Stimulated activated CD4-positive, alpha-beta T cell treated with anti-CD3 and anti-CD28 coated beads, Interleukin-12 subunit alpha, Interleukin-12 subunit beta, amount 100 ng/mL, for 4 hours (primary cell): ENCODE measurements around the gene MYH14.
"Not testable (repeated sequence)": the region's sequence is repeated elsewhere in the genome, so short reads cannot be mapped to it uniquely, and the experiment has no call there.

Source experiments
- DNase-seq: peaks from one replicate; pipeline ENCODE4 v3.0.0-alpha.2; 2020

The MYH14 gene

DNA sequence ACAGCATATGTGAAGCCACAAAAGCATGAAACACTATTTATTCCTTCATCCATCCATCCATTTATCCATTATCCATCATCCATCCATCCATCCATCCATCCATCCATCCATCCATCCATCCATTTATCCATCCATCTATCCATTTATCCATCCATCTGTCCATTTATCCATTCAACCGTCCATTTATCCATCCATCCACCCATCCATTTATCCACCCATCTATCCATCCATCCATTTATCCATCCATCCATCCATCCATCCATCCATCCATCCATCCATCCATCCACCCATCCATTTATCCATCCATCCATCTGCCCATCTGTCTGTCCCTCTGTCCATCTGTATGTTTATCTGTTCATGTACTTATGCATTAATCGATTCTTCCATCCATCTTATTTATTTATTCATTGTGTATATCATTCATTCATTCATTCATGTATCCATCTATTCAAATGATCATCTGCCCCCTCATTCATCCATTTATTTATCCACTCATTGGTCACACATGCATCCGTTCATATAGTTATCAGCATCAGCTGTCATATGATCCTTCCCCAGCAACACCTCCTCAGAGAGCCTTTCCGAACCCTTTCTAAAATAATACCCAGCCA is 7.0 kb upstream of the MYH14 start:
- DNase-seq, result no peak

DNA sequence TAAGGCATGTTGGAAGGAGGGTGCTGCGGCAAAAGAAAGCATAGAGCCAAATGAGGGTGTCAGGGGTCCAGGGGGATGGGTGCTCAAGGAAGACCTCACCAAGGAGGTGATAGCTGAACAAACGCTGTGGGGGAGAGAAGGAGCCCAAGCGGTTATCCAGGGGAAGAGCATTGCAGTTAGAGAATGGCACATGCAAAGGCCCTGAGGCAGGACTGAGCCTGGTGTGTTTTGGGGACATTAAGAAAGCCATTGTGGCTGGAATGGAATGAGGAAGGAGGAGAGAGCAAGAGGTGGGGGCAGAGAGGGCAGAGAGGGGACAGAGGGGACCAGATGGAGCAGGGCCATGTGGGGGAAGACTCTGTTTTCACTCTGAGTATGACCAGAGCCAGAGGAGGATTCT is 6.1 kb upstream of the MYH14 start:
- DNase-seq, result no peak

DNA sequence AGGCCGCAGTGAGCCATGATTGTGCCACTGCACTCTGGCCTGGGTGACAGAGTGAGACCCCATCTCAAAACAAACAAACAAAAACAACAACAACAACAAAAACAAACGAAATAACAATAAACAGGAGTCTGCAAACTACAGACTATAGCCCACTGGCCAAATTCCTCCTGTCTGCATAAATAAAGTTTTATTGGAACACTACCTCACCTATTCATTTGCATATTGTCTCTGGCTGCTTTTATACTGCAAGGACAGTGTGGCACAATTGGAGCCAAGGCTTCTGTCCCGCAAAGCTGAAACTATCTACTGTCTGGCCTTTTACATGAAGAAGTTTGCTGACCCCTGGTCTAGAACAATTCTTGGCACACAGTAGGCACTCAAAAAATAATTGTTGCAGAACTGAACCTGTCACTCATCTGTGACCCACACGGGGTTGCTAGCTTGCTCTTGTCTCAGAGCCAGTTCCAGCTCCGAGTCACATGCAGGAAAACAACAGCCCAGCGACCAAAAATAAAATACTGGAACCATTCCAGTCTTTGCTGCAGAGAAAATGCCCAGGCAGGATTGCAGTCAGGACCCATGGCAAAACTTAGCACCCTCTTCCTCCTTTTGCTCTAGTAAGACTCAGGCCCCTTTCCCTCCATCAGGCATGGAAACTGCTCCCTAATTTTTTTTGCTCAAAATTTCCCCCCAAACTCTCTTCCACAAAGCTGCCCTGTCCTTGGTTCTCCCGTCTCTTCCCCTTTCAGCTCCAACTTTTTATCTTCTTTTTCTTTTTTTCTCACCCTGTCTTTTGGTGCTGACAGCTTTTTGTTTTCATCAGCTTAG is 4.8 kb upstream of the MYH14 start:
- DNase-seq, result no peak

DNA sequence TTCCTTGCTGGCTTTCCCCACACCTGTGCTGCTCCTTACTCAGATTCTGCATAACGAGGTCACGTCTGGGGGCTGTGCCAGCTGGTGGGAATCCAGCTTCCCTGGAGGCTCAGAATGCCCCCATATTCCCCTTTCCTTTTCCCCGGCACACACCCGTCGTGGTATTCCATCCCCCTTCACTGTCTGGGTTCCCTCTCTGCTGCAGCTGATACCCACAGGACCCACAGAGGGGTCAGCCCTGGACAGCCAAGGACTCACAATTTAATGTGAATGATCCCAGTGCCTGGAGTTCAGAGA is 4.2 kb upstream of the MYH14 start:
- no peak for DNase-seq

DNA sequence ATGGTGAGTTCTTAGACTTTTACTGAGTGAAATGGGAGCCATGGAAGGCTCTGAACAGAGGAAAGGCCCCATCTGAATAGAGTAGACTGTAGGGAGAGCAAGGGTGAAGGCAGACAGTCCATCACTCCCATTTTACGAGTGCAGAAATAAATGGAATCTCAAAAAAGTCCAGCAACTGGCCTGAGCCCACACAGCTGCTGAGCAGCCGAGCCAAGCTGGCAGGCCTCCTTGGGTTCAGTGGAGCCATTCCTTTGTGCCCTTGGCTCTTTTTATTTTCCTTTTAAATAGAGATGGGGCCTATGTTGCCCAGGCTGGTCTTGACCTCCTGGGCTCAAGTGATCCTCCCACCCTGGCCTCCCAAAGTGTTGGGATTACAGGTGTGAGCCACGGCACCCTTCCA is 1.0 kb upstream of the MYH14 start:
- no peak for DNase-seq

DNA sequence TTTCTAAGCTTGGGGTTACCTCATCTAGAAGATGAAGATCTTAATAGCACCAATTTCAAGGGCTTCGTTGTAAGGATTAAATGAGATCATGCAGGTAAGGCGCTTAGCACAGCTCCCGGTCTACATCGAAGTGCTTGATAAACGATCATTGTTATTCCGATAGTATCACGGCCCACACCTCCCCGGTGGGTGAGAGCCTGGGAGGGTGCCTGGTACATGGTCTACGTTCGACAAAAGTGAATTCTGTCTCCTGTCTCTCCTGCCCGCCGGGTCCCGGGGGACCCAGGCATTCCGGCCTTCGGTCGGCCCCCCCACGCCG is 501 bp upstream of the MYH14 start:
- DNase-seq, result no peak

DNA sequence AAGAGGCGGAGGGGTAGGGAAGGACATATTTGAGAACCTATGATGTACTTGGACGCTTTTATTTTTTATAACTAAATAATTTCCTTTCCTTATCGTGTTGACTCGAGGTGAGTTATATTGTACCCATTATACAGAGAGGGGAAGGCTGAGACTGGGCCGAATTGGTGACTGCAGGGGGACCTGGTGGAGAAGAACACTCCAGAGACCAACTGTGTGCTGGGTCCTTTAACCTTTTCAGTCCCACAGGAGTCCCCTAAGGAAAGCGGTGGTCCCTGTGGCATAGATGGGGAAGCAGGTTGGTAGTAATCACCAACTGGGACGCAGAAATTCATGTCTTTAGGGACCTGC is 633 bp downstream of the MYH14 start:
- no peak for DNase-seq

DNA sequence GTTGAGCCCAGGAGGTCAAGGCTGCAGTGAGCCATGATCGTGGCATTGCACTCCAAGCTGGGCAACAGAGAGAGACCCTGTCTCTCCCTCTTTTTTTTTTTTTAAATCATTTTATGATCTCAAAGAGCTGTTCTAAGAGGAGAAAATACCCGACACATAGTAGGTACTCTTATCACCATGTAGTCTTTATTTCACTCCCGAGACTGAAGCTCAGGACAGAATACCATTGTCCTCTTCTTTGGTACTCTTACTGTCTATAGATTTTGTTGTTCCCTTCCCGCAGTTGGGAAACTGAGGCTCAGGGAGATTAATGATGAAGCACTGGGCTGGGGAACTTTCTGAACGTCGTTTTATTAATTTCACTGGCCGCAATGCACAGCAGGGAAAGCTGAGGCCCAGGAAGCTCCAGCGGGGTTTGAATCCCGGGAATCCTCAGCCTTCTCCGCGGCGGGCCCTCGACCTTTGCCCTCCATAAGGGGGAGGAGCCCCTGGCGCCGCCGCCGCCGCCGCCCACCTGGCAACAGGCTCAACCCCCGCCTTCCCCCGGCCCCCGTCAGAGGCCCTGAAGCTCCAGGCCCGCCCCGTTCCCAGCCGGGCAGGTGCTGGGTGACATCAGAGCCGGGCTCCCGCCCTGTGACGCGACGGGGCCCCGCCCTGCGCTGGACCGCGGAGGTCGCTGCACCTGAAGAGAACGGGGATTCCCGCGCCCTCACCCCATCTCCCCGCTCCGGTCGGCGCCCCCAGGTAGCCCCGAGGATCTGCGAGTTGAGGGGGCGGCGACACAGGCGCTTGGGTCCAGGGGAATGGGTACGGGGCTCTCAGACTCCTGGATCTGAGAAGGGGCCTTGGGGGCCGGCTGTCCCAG is 1.6 kb downstream of the MYH14 start:
- peak; percentile 8 for DNase-seq

DNA sequence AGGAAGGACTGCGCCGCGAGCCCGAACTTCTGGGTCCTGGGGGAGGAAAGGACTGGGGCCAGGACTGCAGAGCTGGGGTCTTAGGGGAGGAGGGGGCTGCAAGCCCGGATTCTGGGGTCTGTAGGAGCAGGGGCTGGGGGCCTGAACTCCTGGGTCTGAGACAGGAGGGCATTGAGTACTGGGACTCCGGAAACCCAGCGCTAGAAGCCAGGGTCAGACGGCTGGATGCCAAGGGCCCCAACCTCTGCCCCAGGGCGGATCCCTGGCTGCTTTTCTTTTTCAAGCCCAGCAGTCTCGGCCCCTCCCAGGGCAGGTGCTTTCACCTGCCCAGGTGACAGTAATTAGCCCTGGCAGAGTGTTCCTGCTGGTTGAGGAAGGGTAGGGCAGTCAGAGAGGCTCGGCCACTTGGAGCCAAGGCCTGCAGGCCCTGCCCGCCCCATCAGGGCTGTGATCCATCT is 2.3 kb downstream of the MYH14 start:
- no peak for DNase-seq

DNA sequence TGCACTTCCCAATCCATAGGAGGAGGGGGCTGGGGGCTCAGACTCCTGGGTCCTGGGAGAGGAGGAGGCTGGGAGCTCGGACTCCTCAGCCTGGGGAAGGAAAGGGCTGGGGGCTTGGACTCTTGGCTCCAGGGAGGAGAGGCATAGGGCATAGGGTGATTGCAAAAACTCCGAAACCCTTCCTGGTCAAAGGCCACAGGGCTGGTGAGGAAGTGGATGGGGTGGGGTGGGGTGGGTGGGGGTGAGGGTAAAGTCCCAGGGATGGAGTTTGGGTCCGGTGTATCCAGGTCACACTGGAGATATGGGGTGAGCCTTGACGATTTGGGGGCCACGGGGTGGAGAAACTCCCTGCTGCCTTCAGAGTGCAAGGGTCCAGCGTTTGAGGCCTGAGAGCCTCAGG is 2.8 kb downstream of the MYH14 start:
- DNase-seq, result no peak

DNA sequence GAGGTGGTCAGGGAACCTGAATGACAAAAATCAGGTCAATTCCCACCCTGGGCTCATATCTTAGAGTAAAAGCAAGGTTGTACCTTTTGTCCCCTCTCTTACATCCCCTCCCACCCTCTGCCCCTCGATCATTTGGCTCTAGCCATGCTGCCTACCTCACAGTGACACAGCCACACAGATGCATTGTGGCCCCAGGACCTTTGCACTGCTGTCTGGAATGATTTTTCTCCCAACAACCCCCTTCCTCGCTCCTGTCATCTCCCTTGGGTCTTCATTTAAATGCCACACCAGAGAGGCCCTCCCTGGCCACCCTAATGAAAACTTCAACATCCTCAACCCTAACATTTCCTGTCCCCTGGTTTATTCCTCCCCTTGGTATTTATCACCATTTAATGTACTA is 4.3 kb downstream of the MYH14 start:
- DNase-seq, result no peak

DNA sequence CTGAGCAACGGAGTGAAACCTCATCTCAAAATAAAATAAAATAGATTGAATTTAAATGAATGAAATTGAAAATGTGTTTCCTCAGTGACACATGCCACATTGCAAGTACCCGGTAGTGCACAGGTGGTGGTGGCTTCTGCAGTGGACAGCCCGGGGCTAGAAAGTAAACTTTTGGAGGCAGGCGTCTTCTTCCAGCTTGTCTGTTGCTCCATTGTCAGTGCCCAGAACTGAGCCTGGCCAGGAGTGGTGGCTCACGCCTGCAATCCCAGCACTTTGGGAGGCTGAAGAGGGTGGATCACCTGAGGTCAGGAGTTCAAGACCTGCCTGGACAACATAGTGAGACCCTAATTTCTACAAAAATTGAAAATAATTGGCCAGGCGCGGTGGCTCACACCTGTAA is 5.7 kb downstream of the MYH14 start:
- no peak for DNase-seq

DNA sequence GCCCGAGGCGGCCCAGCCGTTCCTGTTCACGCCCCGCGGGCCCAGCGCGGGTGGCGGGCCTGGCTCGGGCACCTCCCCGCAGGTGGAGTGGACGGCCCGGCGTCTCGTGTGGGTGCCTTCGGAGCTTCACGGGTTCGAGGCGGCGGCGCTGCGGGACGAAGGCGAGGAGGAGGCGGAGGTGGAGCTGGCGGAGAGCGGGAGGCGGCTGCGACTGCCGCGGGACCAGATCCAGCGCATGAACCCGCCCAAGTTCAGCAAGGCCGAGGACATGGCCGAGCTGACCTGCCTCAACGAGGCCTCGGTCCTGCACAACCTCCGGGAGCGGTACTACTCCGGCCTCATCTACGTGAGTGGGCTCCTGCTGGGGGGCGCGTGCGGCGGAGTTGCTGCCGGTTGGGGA is 7.0 kb downstream of the MYH14 start:
- DNase-seq, result no peak

DNA sequence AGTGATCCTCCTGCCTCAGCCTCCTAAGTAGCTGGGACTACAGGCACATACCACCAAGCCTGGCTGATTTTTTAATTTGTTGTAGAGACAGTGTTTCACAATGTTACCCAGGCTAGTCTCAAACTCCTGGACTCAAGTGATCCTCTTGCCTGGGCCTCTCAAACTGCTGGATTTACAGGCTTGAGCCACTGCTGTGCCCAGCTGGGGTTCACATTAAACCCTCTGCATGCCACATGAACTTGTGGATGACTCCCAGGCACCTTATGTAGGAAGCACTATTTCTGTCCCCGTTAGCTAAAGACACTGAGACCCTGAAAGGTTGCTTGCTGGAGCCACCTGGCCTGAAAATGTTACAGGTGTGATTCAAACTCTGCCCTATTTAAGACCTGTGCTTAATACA is 10.5 kb downstream of the MYH14 start:
- no peak for DNase-seq

DNA sequence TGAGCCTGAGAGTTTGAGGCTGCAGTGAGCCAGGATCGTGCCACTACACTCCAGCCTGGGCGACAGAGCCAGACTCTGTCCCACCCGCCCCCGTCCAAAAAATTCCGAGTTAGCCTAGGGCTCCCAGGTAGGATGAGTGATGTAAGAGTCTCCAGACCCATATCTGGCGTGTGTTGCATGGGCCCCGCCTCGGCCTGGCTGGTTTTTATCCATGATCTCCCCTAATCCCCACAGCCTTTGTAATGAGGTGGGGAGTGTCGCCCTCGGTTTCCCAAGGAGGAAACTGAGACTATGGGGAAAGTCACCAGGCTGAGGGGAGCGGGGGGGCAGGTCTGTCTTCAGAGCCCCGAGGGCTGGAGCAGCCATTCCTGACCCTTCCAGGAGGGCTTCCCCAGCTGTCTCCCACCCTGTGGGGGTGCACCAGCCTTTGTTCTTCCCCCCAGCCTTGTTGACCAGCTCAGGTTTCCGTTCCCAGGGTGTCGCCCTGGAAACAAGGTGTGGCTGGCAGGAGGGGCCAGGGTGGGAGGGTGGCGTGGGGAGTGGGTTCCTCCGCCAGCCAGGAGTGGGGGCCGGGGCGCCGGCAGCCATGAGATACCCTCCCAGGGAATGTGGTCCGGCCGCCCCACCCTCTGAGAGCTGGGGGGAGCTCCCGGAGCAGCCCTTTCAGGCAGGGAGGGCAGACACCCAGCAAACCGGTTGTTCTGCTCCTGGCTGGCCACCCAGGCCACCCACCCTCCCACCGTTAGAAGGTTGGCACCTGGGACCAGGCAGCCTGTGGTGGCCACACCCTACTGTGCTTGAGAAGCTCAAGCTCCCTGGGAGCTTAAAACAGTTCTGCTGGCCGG is 11.5 kb downstream of the MYH14 start:
- no peak for DNase-seq

DNA sequence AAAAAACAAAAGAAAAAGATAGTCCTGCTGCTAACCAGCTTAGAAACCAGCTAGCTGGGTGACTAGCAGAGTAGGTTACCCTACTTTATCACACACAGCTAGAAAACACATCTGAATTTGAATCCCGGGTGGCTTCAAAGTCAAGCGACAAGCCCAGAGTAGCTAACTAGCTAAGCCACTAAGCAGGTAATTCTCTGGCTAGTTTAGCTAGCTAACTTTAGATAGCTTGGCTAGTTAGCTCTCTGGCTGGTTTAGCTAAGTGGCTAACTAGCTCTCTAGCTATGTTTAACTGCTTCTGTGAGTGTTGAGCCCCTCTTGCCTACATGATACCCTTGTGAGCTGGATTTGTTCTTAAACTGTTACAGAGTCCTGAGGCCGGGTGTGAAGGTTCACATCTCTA is 12.4 kb downstream of the MYH14 start:
- no peak for DNase-seq

DNA sequence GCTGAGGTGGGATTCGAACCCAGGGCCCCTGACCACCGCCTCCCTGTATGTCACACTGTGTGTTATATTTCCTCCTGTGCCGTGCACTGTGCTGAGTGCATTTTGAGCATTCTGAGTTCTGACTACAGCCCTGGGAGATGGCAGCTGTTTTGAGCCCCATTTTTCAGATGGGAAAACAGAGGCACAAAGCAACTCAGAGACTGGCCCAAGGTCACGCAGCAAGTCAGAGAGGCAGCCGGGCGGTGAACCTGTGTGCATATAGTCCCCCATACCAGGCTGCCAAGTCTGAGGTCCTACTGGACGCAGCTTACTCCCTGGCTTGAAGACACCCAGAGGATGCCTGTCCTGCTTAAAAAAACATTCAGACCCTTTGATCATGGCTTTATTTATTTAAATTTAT is 17.7 kb downstream of the MYH14 start:
- DNase-seq, result no peak

DNA sequence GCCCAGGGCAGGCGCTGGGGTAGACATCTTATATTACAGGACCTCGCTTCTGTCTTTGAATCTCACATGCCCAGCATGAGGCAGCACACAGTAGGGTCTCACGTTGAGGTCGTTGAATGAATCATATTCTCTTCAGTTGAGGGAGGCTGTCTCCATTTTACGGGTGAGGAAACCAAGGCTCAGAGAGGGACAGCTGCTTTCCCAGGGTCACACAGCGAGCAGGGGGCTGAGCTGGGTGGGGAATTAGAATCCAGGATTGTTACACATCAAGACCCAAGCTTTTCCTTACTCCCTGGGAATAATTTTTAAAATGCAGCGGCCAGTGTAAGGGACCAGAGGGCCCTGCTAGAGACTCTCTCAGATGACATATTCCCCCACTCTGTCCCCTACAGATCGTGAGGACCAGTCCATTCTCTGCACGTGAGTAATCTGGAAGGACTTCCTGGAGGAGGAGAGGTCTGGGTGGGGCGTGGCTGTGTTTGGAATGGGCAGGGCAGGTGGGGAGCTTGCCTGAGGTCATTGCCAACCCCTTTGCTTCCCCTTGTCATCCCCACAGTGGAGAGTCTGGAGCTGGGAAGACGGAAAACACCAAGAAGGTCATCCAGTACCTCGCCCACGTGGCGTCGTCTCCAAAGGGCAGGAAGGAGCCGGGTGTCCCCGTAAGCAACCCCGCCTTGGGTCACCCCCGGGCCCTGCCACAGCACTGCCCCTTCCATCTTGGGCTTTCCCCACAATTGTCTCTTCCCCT is 19.4 kb downstream of the MYH14 start:
- no peak for DNase-seq

DNA sequence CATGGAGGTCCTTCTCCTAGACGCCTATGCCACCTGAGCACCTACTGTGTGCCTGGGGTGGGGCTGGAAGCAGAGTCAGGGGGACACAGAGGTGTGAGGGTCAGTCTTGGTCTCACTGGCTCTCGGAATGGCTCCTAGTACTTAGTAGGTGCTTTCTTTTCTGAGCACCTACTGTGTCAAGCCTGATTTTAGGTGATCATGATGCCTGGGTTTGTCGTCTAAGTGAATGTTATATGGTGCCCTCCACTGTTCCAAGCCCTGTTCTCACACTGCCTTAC is 20.0 kb downstream of the MYH14 start:
- DNase-seq, result no peak

DNA sequence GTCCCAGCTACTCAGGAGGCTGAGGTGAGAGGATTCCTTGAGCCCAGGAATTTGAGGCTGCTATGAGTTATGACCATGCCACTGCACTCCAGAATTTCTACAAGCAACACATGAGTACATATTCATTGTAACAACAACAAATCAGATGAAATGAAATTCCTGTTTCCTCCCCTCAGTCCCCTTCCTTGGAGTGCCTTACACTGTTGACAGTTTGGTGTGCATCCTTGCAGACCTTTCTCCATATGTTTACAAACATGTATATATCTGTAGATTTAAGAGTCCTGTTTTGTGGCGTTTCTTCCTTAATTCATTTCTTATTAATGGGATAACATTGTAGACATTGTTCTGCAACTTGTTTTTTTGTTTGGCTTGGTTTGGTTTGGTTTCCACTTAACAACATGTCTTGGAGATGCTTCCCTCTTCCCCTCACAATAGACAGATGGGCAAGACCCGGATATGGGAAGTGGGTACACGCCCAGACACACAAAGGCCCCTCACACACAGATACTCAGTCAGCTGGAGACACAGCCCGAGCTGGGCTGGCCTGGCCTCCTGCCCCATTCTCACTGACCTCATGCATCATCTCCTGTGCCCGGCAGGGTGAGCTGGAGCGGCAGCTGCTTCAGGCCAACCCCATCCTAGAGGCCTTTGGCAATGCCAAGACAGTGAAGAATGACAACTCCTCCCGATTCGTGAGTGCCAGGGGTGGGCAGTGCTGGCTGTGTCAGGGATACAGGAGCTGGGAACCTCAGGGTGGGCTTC is 21.7 kb downstream of the MYH14 start:
- DNase-seq, result no peak

DNA sequence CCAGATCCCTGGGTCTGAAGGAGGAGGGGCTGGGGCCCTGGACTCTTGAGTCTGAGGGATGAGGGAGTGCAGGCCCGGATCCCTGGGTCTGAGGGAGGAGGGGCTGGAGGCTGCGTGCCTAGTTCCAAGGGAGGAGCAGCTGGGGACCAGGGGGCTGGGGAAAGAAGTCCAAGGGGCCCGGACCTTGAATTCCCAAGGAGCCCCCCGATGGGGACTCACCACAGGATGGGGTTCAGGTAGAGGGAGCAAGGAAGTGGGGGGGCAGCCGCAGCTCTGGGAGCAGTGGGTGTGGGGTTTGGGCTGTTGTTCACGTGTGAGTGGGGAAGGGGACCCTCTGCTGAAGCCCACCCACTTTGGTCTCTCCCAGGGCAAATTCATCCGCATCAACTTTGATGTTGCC is 23.1 kb downstream of the MYH14 start:
- no peak for DNase-seq

DNA sequence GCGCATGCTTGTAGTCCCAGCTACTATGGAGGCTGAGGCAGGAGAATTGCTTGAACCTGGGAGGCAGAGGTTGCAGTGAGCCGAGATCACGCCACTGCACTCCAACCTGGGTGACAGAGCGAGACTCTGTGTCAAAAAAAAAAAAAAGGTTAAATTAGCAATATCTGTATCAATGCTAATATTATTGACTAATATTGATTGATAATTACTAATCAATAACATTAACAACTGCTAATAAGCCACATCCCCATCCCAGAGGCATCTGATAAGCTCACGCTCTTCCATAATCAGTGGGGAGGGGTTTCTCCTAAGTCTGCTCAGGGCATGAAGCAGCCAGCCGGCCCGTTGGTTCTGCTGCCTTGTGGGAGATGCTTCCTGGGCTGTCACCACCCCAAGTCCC is 24.7 kb downstream of the MYH14 start:
- not testable (repeated sequence) for DNase-seq
